ENCODE results near the gene TRIM44.

DNA sequence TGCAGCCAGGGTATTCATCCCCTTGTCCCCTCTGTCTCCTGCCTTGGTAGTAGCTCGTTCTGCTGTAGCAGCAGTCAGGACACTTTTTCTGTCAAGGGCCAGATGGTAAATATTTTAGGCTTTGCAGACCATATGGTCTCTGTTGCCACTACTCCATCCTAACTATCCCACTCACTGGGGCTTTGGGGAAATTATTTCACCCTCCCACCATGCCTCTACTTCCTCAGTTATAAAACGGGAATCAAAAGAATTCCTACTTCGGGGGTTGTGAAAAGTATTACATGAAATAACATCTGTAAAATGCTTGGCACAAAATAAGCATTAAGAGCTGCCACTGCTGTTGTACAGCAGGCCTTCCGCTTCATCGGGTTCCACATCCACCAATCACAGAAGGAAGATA is 191.4 kb downstream of the TRIM44 start:
- TF ChIP-seq, protein P1, sequence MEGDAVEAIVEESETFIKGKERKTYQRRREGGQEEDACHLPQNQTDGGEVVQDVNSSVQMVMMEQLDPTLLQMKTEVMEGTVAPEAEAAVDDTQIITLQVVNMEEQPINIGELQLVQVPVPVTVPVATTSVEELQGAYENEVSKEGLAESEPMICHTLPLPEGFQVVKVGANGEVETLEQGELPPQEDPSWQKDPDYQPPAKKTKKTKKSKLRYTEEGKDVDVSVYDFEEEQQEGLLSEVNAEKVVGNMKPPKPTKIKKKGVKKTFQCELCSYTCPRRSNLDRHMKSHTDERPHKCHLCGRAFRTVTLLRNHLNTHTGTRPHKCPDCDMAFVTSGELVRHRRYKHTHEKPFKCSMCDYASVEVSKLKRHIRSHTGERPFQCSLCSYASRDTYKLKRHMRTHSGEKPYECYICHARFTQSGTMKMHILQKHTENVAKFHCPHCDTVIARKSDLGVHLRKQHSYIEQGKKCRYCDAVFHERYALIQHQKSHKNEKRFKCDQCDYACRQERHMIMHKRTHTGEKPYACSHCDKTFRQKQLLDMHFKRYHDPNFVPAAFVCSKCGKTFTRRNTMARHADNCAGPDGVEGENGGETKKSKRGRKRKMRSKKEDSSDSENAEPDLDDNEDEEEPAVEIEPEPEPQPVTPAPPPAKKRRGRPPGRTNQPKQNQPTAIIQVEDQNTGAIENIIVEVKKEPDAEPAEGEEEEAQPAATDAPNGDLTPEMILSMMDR (conservative IDR thresholded peaks at IDR 0.05; ENCODE audit: low read length), result no peak
- no peak for TF ChIP-seq EZH2phosphoT487 (IDR thresholded peaks at IDR 0.05; ENCODE audit: borderline replicate concordance)

All from Loucy (cell line).